Endothelial cell of umbilical vein (primary cell): ENCODE measurements around the gene RAB6B. TPM values are rescaled to one million over a fixed set of nuclear protein-coding genes. Genes with fewer than 3 reads are reported as not detected.

ENCODE experiments used
- BruUV-seq: library from RNA; stranded (reverse); fragments of 400-500 nt; replicated peaks from 2 replicates; lab custom pipeline; 2021; lab: Mats Ljungman, UMichigan
- CTCF ChIA-PET: fragments of 300-600, 350-600 bp; sonication (Branson Sonifier 250); formaldehyde crosslinking; loops from one replicate; lab custom pipeline; 2021; ENCODE audit warnings: antibody characterized with exemption, inconsistent platforms; lab: Charles Lee
- POLR2A ChIA-PET: fragments of 300-600, 350-600 bp; sonication (Branson Sonifier 250); formaldehyde crosslinking; loops from one replicate; lab custom pipeline; 2021; ENCODE audit warnings: antibody characterized with exemption, inconsistent platforms; lab: Charles Lee
- DNase-seq: peaks from one replicate; pipeline ENCODE4 v3.0.0-alpha.2; 2011; ENCODE audit warnings: low read depth, low spot score
- FAIRE-seq: peaks from 2 replicates; lab custom pipeline; 2011; peaks lifted over from hg19 to GRCh38; lab: Jason Lieb, UNC
- H2AFZ ChIP-seq: 2 replicates; pipeline ENCODE4 v1.6.0; 2012; ENCODE audit warnings: low read depth, low read length, control low read depth, inconsistent platforms
- H3K27ac ChIP-seq: 2 replicates; pipeline ENCODE4 v1.5.1; 2011; ENCODE audit warnings: low read depth, mild to moderate bottlenecking, control low read depth, low read length, moderate library complexity; ENCODE audit not compliant: insufficient read depth
- H3K27me3 ChIP-seq, 2 experiments: 2 replicates each; pipeline versions ENCODE4 v1.6.0 to v1.6.1; 2011; ENCODE audit warnings: low read length in 2 of 2, mixed read lengths in 1 of 2; ENCODE audit not compliant: control insufficient read depth in 2 of 2, insufficient read depth in 2 of 2
- H3K36me3 ChIP-seq, 2 experiments: 2 replicates in 1 of 2; 3 replicates in 1 of 2; pipeline ENCODE4 v1.5.1; 2011; ENCODE audit warnings: low read length in 2 of 2, mild to moderate bottlenecking in 1 of 2, moderate library complexity in 1 of 2; ENCODE audit not compliant: control insufficient read depth in 2 of 2, insufficient read depth in 2 of 2; ENCODE audit errors: extremely low read depth in 1 of 2
- H3K4me1 ChIP-seq: 3 replicates; pipeline ENCODE4 v1.5.1; 2011; ENCODE audit warnings: mild to moderate bottlenecking, low read length; ENCODE audit not compliant: control insufficient read depth, insufficient read depth; ENCODE audit errors: extremely low read depth
- H3K4me2 ChIP-seq: 2 replicates; pipeline ENCODE4 v1.6.1; 2011; ENCODE audit warnings: low read length, control low read depth, mixed read lengths; ENCODE audit not compliant: insufficient read depth
- H3K4me3 ChIP-seq, 3 experiments: fragments of 200-600 bp in 1 of 3; sonication (generic), shearing (Covaris generic) in 1 of 3; replicated peaks in 1 of 3; 2 replicates each; pipeline ENCODE4 v1.5.1; 2011 to 2016; ENCODE audit warnings: control low read depth in 3 of 3, low read length in 3 of 3, mild to moderate bottlenecking in 2 of 3, inconsistent platforms in 1 of 3, low read depth in 1 of 3, moderate library complexity in 1 of 3; ENCODE audit not compliant: insufficient read depth in 1 of 3
- H3K79me2 ChIP-seq: 2 replicates; pipeline ENCODE4 v1.6.0; 2012; ENCODE audit warnings: low read length, inconsistent platforms; ENCODE audit not compliant: control insufficient read depth, insufficient read depth
- H3K9ac ChIP-seq: replicated peaks from 2 replicates; pipeline ENCODE3; 2011; ENCODE audit warnings: low read length, control low read depth; ENCODE audit not compliant: insufficient read depth; ENCODE audit errors: extremely low read depth
- H3K9me1 ChIP-seq: replicated peaks from 3 replicates; pipeline ENCODE4 v1.6.0; 2011; ENCODE audit warnings: mild to moderate bottlenecking, low read length; ENCODE audit not compliant: control insufficient read depth, insufficient read depth; ENCODE audit errors: extremely low read depth
- H3K9me3 ChIP-seq: replicated peaks from 2 replicates; pipeline ENCODE4 v1.5.1; 2012; ENCODE audit warnings: low read length, inconsistent platforms; ENCODE audit not compliant: control insufficient read depth, insufficient read depth
- H4K20me1 ChIP-seq: replicated peaks from 2 replicates; pipeline ENCODE3; 2011; ENCODE audit warnings: mild to moderate bottlenecking, low read length; ENCODE audit not compliant: control insufficient read depth, insufficient read depth; ENCODE audit errors: extremely low read depth
- CTCF ChIP-seq, 2 donors: IDR thresholded peaks; 1 replicate in 1 of 2; 2 replicates in 1 of 2; pipeline ENCODE4 v1.5.1; 2011; ENCODE audit warnings: low read length in 2 of 2, mild to moderate bottlenecking in 2 of 2, moderate library complexity in 2 of 2, control low read depth in 1 of 2, inconsistent platforms in 1 of 2, low read depth in 1 of 2; ENCODE audit not compliant: insufficient read depth in 1 of 2; ENCODE audit errors: extremely low read depth in 1 of 2
- EZH2 ChIP-seq: IDR thresholded peaks from 2 replicates; pipeline ENCODE4 v1.6.1; 2012; ENCODE audit warnings: borderline replicate concordance, low read depth, mild to moderate bottlenecking, moderate library complexity, low read length, inconsistent platforms; ENCODE audit not compliant: severe bottlenecking
- FOS ChIP-seq: IDR thresholded peaks from 2 replicates; pipeline ENCODE4 v1.6.1; 2011; ENCODE audit warnings: mild to moderate bottlenecking, low read length, moderate library complexity, borderline replicate concordance; ENCODE audit not compliant: insufficient read depth
- GATA2 ChIP-seq: IDR thresholded peaks from 2 replicates; pipeline ENCODE4 v1.7.0; 2011; ENCODE audit warnings: low read depth, mild to moderate bottlenecking, moderate library complexity, mixed read lengths, low read length; ENCODE audit not compliant: insufficient read length, insufficient read depth
- JUN ChIP-seq: IDR thresholded peaks from 2 replicates; pipeline ENCODE4 v1.6.1; 2011; ENCODE audit warnings: borderline replicate concordance, low read depth; ENCODE audit not compliant: insufficient read length, insufficient read depth
- MAX ChIP-seq: IDR thresholded peaks from 2 replicates; pipeline ENCODE4 v1.6.1; 2011; ENCODE audit not compliant: insufficient read depth, insufficient read length
- MYC ChIP-seq: IDR thresholded peaks from one replicate; pipeline ENCODE4 v1.6.1; 2011; ENCODE audit warnings: mild to moderate bottlenecking, low read depth, low read length
- POLR2A ChIP-seq: IDR thresholded peaks from 2 replicates; pipeline ENCODE4 v1.6.1; 2012; ENCODE audit warnings: low read depth, mild to moderate bottlenecking, control low read depth, low read length
- POLR2AphosphoS5 ChIP-seq: IDR thresholded peaks from 2 replicates; pipeline ENCODE4 v1.6.1; 2012; ENCODE audit warnings: low read depth, mild to moderate bottlenecking, control low read depth, low read length, moderate library complexity; ENCODE audit not compliant: insufficient read depth
- dilution Hi-C: fragments of 300-500 bp; cut with MboI; formaldehyde crosslinking; loops from one replicate; pipeline ENCODE4 v1.15.0; 2019; ENCODE audit warnings: low sequenced_read_pairs; ENCODE audit not compliant: extremely low pct_ligation_motif_present
- intact Hi-C: fragments of 100-400 bp; cut with micrococcal nuclease; formaldehyde crosslinking; loops from one replicate; pipeline ENCODE4 v1.10.0; 2022
- polyA plus RNA-seq, 4 experiments: library from polyadenylated mRNA; depleted of rRNA in 3 of 4; stranded (reverse) in 3 of 4; unstranded in 1 of 4; fragments of >200 nt; gene quantifications; 2 replicates each; pipeline versions ENCODE4 v1.2.1 to v1.2.3, GENCODE V29; 2011 to 2012; ENCODE audit warnings: missing spikeins in 1 of 4
- total RNA-seq: library from RNA; stranded (reverse); gene quantifications from 2 replicates; pipeline ENCODE4 v1.2.3, GENCODE V29; 2021

RAB6B gene
- total and polyA plus RNA-seq, 2 donors (not counting 3 experiments of a cell fraction or from before 2014, with no cell fraction given): 1.7 to 6.7 TPM

- ChIA-PET CTCF (interaction anchor here (0.6 to 7.2 kb wide), 20 partner anchors 11 to 1197 kb away, joined by 3 to 223 read pairs (median 3); no protein-coding TSS in a partner anchor), POLR2A (no interaction called here)
- Histone ChIP-seq H3K9me3 (no peaks in the 10 kb centered on the region), H2AFZ (peak overlapping the region; percentile 92), H3K27ac (no peak overlapping the region), H3K79me2 (no peaks in the 10 kb centered on the region), H3K4me3 (peak overlapping the region in 1 of 3 experiments; percentile 53), H3K27me3 (no peaks in the 10 kb centered on the region), H3K9ac (no peak overlapping the region), H3K4me1 (peaks cover 7% of the 10 kb centered on the region), H3K4me2 (peak overlapping the region; percentile 87), H3K36me3 (no peaks in the 10 kb centered on the region), H4K20me1 (no peaks in the 10 kb centered on the region), H3K9me1 (no peaks in the 10 kb centered on the region)
- BruUV-seq: no TSS peak
- TF ChIP-seq JUN: no peak
- TF ChIP-seq POLR2AphosphoS5: no peak
- no peak for TF ChIP-seq MAX
- TF ChIP-seq POLR2A: no peak
- TF ChIP-seq EZH2: no peak
- no peak for TF ChIP-seq GATA2
- no peak for TF ChIP-seq MYC
- TF ChIP-seq FOS: no peak
- no peak for TF ChIP-seq CTCF (IDR thresholded peaks at IDR 0.05; ENCODE audit: extremely low read depth in 1 of 2, insufficient read depth in 1 of 2, low read depth in 1 of 2, low read length in 2 of 2)
- dilution Hi-C loops (loop anchor here (25.0 kb wide), 1 partner anchor 284 kb away; no protein-coding TSS in a partner anchor), intact Hi-C loops (no loop called here)
- DNase-seq (no peak), FAIRE-seq (peak; percentile 15)
Observed at GRCh38 chr3:133928136-133928893, 32.6 kb upstream of the RAB6B start.
